Measurements from ENCODE around the gene KPNA6. TPM values are rescaled to one million over a fixed set of nuclear protein-coding genes. Genes with fewer than 3 reads are reported as not detected.

The KPNA6 gene
- total RNA-seq, 1 experiment from 2014 or later = 79.9 TPM

GRCh38 chr1:32199717-32200072 is 91.8 kb downstream of the KPNA6 start:
- Histone ChIP-seq H3K27ac (ENCODE audit: low read depth, low read length) (no peak overlapping the region), H3K9me3 (ENCODE audit: control insufficient read depth in 1 of 2, insufficient read depth in 1 of 2, low read depth in 1 of 2, low read length in 2 of 2) (no peaks in the 10 kb centered on the region), H4K20me1 (ENCODE audit: insufficient read depth) (no peaks in the 10 kb centered on the region), H3K79me2 (ENCODE audit: insufficient read depth, low read length) (no peaks in the 10 kb centered on the region), H3K9ac (ENCODE audit: low read length) (0 out of 2 replicates have a peak overlapping the region, but pooled peaks have one; percentile 47), H3K27me3 (ENCODE audit: insufficient read depth, low read length) (no peaks in the 10 kb centered on the region), H3K4me2 (ENCODE audit: low read length) (peak overlapping the region; percentile 71), H2AFZ (ENCODE audit: low read depth, low read length, poor library complexity, severe bottlenecking) (no peak overlapping the region), H3K9me2 (ENCODE audit: insufficient read depth) (no peaks in the 10 kb centered on the region), H3K36me3 (ENCODE audit: control insufficient read depth in 1 of 2, insufficient read depth in 2 of 2, low read length in 2 of 2) (peaks cover 5 to 26% of the 10 kb centered on the region in 2 experiments), H3K4me1 (ENCODE audit: control insufficient read depth in 1 of 2, insufficient read depth in 2 of 2, low read length in 2 of 2) (peaks cover 5 to 21% of the 10 kb centered on the region in 2 experiments; a peak in 3 of 4 replicates), H3K4me3 (replicated peaks in 1 of 2; ENCODE audit: low read depth in 1 of 2, low read length in 2 of 2) (no peak overlapping the region)
- ATAC-seq = 0 out of 2 replicates have a peak, but pooled peaks have one; percentile 6
- no peak for TF ChIP-seq CEBPB (IDR thresholded peaks at IDR 0.05; ENCODE audit: low read depth)
- no peak for TF ChIP-seq MAX (IDR thresholded peaks at IDR 0.05)
- TF ChIP-seq EZH2 (IDR thresholded peaks at IDR 0.05) = no peak
- no peak for TF ChIP-seq EZH2phosphoT487 (IDR thresholded peaks at IDR 0.05; ENCODE audit: borderline replicate concordance)
- TF ChIP-seq EGR1 (IDR thresholded peaks at IDR 0.05; ENCODE audit: low read depth) = no peak
- TF ChIP-seq JUND (IDR thresholded peaks at IDR 0.05) = no peak
- TF ChIP-seq TCF7L2 (IDR thresholded peaks at IDR 0.05; ENCODE audit: borderline replicate concordance, extremely low read depth, insufficient read depth, insufficient read length) = no peak
- TF ChIP-seq SP1 (IDR thresholded peaks at IDR 0.05; ENCODE audit: low read depth) = no peak
- no peak for TF ChIP-seq CBX3 (IDR thresholded peaks at IDR 0.05; ENCODE audit: low read depth)
- no peak for TF ChIP-seq ELF1 (IDR thresholded peaks at IDR 0.05; ENCODE audit: borderline replicate concordance, low read depth)
- TF ChIP-seq POLR2A (IDR thresholded peaks at IDR 0.05; ENCODE audit: borderline replicate concordance, extremely low read depth, insufficient read depth, insufficient read length) = no peak
- no peak for TF ChIP-seq YY1 (IDR thresholded peaks at IDR 0.05; ENCODE audit: extremely low read depth, insufficient replicate concordance, low read depth, low read length)
- TF ChIP-seq, protein P1, sequence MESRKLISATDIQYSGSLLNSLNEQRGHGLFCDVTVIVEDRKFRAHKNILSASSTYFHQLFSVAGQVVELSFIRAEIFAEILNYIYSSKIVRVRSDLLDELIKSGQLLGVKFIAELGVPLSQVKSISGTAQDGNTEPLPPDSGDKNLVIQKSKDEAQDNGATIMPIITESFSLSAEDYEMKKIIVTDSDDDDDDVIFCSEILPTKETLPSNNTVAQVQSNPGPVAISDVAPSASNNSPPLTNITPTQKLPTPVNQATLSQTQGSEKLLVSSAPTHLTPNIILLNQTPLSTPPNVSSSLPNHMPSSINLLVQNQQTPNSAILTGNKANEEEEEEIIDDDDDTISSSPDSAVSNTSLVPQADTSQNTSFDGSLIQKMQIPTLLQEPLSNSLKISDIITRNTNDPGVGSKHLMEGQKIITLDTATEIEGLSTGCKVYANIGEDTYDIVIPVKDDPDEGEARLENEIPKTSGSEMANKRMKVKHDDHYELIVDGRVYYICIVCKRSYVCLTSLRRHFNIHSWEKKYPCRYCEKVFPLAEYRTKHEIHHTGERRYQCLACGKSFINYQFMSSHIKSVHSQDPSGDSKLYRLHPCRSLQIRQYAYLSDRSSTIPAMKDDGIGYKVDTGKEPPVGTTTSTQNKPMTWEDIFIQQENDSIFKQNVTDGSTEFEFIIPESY (IDR thresholded peaks at IDR 0.05; ENCODE audit: extremely low read depth, insufficient replicate concordance, low read length) = no peak
- no peak for TF ChIP-seq SIN3A (IDR thresholded peaks at IDR 0.05; ENCODE audit: low read depth)
- no peak for TF ChIP-seq POLR2AphosphoS5 (IDR thresholded peaks at IDR 0.05; ENCODE audit: low read depth, low read length)
- no peak for TF ChIP-seq CTCF (IDR thresholded peaks at IDR 0.05 in 2 of 3, conservative IDR thresholded peaks at IDR 0.05 in 1 of 3; ENCODE audit: borderline replicate concordance in 1 of 3, insufficient read depth in 1 of 3, low read depth in 2 of 3, low read length in 2 of 3)
- no peak for TF ChIP-seq SRF (IDR thresholded peaks at IDR 0.05; ENCODE audit: low read depth)
- TF ChIP-seq ZNF274 (IDR thresholded peaks at IDR 0.05; ENCODE audit: low read depth, low read length) = no peak
- ChIA-PET RAD21 (ENCODE audit: low non-redundant PET in 1 of 2, low total read pairs in 2 of 2, uncharacterized antibody in 2 of 2, unreplicated experiment in 2 of 2) (no interaction called here), CTCF (interaction anchor here (1.4 kb wide), 1 partner anchor 16 kb away, joined by 3 read pairs; no protein-coding TSS in a partner anchor), POLR2A (no interaction called here)
- BruUV-seq (replicated peaks) = no TSS peak
- intact Hi-C loops (cut with micrococcal nuclease) = no loop called here
- no peak for DNase-seq (ENCODE audit: low read depth, low spot score)
